Keratinocyte (primary cell): Measurements from ENCODE around the gene SKP2. TPM values are rescaled to one million over a fixed set of nuclear protein-coding genes. Genes with fewer than 3 reads are reported as not detected.

Experiments
- DNase-seq: peaks from one replicate; pipeline ENCODE4 v3.0.0-alpha.2; 2011; ENCODE audit warnings: low read depth, missing footprints, low spot score
- FAIRE-seq: peaks from 2 replicates; lab custom pipeline; 2011; peaks lifted over from hg19 to GRCh38; lab: Jason Lieb, UNC
- H2AFZ ChIP-seq: 2 replicates; pipeline ENCODE4 v1.6.0; 2012; ENCODE audit warnings: low read length, control low read depth, inconsistent platforms; ENCODE audit not compliant: control insufficient read depth
- H3K27ac ChIP-seq: 2 replicates; pipeline ENCODE4 v1.5.1; 2011; ENCODE audit warnings: low read length; ENCODE audit not compliant: control insufficient read depth, insufficient read depth
- H3K27me3 ChIP-seq: 3 replicates; pipeline ENCODE4 v1.6.0; 2011; ENCODE audit warnings: low read length; ENCODE audit not compliant: control insufficient read depth, insufficient read depth; ENCODE audit errors: extremely low read depth
- H3K36me3 ChIP-seq, 2 experiments: 2 replicates in 1 of 2; 3 replicates in 1 of 2; pipeline ENCODE4 v1.5.1; 2011; ENCODE audit warnings: low read length in 2 of 2, mild to moderate bottlenecking in 1 of 2; ENCODE audit not compliant: control insufficient read depth in 2 of 2, insufficient read depth in 2 of 2; ENCODE audit errors: extremely low read depth in 1 of 2
- H3K4me1 ChIP-seq: 3 replicates; pipeline ENCODE4 v1.5.1; 2011; ENCODE audit warnings: low read length; ENCODE audit not compliant: control insufficient read depth, insufficient read depth; ENCODE audit errors: extremely low read depth
- H3K4me2 ChIP-seq: 3 replicates; pipeline ENCODE4 v1.6.0; 2011; ENCODE audit warnings: low read depth, low read length; ENCODE audit not compliant: control insufficient read depth, insufficient read depth; ENCODE audit errors: extremely low read depth
- H3K4me3 ChIP-seq, 3 experiments: fragments of 200-600 bp in 1 of 3; sonication (generic) in 1 of 3; 2 replicates in 2 of 3; 3 replicates in 1 of 3; pipeline ENCODE4 v1.5.1; 2011 to 2016; ENCODE audit warnings: low read length in 3 of 3, mild to moderate bottlenecking in 3 of 3, control low read depth in 2 of 3, inconsistent platforms in 1 of 3, low read depth in 1 of 3, mixed read lengths in 1 of 3, mixed run types in 1 of 3, moderate library complexity in 1 of 3; ENCODE audit not compliant: control insufficient read depth in 2 of 3, insufficient read depth in 2 of 3; ENCODE audit errors: extremely low read depth in 1 of 3
- H3K79me2 ChIP-seq: 2 replicates; pipeline ENCODE4 v1.6.0; 2012; ENCODE audit warnings: low read length; ENCODE audit not compliant: control insufficient read depth, insufficient read depth
- H3K9ac ChIP-seq: 3 replicates; pipeline ENCODE4 v1.6.0; 2011; ENCODE audit warnings: low read length; ENCODE audit not compliant: control insufficient read depth, insufficient read depth; ENCODE audit errors: extremely low read depth
- H3K9me1 ChIP-seq: 3 replicates; pipeline ENCODE4 v1.6.0; 2011; ENCODE audit warnings: low read length; ENCODE audit not compliant: control insufficient read depth, insufficient read depth; ENCODE audit errors: extremely low read depth
- H3K9me3 ChIP-seq: 2 replicates; pipeline ENCODE4 v1.5.1; 2012; ENCODE audit warnings: low read depth, low read length; ENCODE audit not compliant: control insufficient read depth
- H4K20me1 ChIP-seq: 3 replicates; pipeline ENCODE4 v1.6.0; 2011; ENCODE audit warnings: low read length; ENCODE audit not compliant: control insufficient read depth, insufficient read depth; ENCODE audit errors: extremely low read depth
- EZH2 ChIP-seq: IDR thresholded peaks from one replicate; pipeline ENCODE4 v1.6.1; 2012; ENCODE audit warnings: inconsistent platforms, mild to moderate bottlenecking, low read length, moderate library complexity
- dilution Hi-C: fragments of 300-500 bp; cut with MboI; formaldehyde crosslinking; loops from one replicate; pipeline ENCODE4 v1.7.0; 2020; ENCODE audit warnings: low sequenced_read_pairs; ENCODE audit not compliant: extremely low pct_ligation_motif_present
- polyA plus RNA-seq, 5 experiments: library from polyadenylated mRNA; depleted of rRNA in 3 of 5; stranded (reverse) in 3 of 5; stranded (forward) in 1 of 5; unstranded in 1 of 5; fragments of >200 nt; gene quantifications; 1 replicate in 1 of 5; 2 replicates in 3 of 5; 3 replicates in 1 of 5; pipeline versions ENCODE4 v1.2.1 to v1.2.3, GENCODE V29; 2011 to 2012; ENCODE audit warnings: missing spikeins in 2 of 5, low read depth in 1 of 5, low replicate concordance in 1 of 5
- TF ChIP-seq, protein P1 (sequence below), 3 experiments: IDR thresholded peaks in 1 of 3; conservative IDR thresholded peaks in 1 of 3; optimal IDR thresholded peaks in 1 of 3; 2 replicates in 2 of 3; 3 replicates in 1 of 3; pipeline versions ENCODE3 to v1.5.1; 2011; ENCODE audit warnings: low read length in 3 of 3, mild to moderate bottlenecking in 3 of 3, moderate library complexity in 2 of 3, control low read depth in 1 of 3, inconsistent platforms in 1 of 3; ENCODE audit not compliant: insufficient read depth in 2 of 3; ENCODE audit errors: extremely low read depth in 1 of 3

SKP2 gene
- polyA plus RNA-seq, 1 donor (not counting 4 experiments of a cell fraction or from before 2014, with no cell fraction given) = 34.6 TPM

GRCh38 chr5:36156619-36157018 lies 4.7 kb downstream of the SKP2 start:
- Histone ChIP-seq H3K4me1 (peaks cover 41% of the 10 kb centered on the region), H4K20me1 (no peaks in the 10 kb centered on the region), H3K27me3 (no peaks in the 10 kb centered on the region), H3K4me2 (peak overlapping the region; percentile 43), H3K36me3 (peaks cover 8 to 18% of the 10 kb centered on the region in 2 experiments), H3K9me1 (no peaks in the 10 kb centered on the region), H3K79me2 (peaks cover 52% of the 10 kb centered on the region), H3K9me3 (no peaks in the 10 kb centered on the region), H3K4me3 (no peak overlapping the region), H3K9ac (no peak overlapping the region), H3K27ac (peak overlapping the region; percentile 38), H2AFZ (no peak overlapping the region)
- TF ChIP-seq, protein P1, sequence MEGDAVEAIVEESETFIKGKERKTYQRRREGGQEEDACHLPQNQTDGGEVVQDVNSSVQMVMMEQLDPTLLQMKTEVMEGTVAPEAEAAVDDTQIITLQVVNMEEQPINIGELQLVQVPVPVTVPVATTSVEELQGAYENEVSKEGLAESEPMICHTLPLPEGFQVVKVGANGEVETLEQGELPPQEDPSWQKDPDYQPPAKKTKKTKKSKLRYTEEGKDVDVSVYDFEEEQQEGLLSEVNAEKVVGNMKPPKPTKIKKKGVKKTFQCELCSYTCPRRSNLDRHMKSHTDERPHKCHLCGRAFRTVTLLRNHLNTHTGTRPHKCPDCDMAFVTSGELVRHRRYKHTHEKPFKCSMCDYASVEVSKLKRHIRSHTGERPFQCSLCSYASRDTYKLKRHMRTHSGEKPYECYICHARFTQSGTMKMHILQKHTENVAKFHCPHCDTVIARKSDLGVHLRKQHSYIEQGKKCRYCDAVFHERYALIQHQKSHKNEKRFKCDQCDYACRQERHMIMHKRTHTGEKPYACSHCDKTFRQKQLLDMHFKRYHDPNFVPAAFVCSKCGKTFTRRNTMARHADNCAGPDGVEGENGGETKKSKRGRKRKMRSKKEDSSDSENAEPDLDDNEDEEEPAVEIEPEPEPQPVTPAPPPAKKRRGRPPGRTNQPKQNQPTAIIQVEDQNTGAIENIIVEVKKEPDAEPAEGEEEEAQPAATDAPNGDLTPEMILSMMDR (optimal IDR thresholded peaks at IDR 0.05 in 1 of 3, IDR thresholded peaks at IDR 0.05 in 1 of 3, conservative IDR thresholded peaks at IDR 0.05 in 1 of 3; ENCODE audit: extremely low read depth in 1 of 3, insufficient read depth in 2 of 3, low read length in 3 of 3) = no peak
- TF ChIP-seq EZH2 = no peak
- no peak for FAIRE-seq
- DNase-seq = peak; percentile 28
- dilution Hi-C loops = no loop called here

DNA sequence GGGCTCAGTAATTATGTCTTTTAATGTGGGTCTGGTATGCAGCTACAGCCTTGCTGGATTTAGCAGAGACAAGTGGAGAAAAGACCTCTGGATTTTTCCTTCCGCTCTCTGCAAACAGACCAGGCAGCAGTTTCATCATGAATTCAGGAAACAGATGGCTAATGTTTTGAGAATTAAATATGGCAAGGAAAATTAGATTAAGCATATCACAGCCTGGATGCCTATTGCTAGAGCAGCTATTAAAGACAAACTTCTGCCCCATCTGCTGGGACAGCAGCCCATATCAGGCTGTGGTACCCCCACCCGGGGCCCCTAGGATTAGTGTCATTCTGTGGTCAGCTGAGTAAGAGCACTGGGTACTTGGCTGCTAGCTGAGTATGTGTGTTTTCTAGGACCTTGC lies 6.2 kb downstream of the SKP2 start:
- no peaks in the 10 kb centered on the region for H3K27me3 ChIP-seq
- H3K79me2 ChIP-seq = peaks cover 56% of the 10 kb centered on the region
- no peak overlapping the region for H3K9ac ChIP-seq
- DNase-seq = no peak
- peaks cover 46% of the 10 kb centered on the region for H3K4me1 ChIP-seq
- no peak overlapping the region for H3K4me2 ChIP-seq
- H3K9me1 ChIP-seq = no peaks in the 10 kb centered on the region
- H3K9me3 ChIP-seq = no peaks in the 10 kb centered on the region
- H3K4me3 ChIP-seq = no peak overlapping the region
- no peak for FAIRE-seq
- no peak overlapping the region for H3K27ac ChIP-seq
- H2AFZ ChIP-seq = no peak overlapping the region
- dilution Hi-C loops = no loop called here
- H4K20me1 ChIP-seq = no peaks in the 10 kb centered on the region
- H3K36me3 ChIP-seq = peaks cover 17 to 26% of the 10 kb centered on the region in 2 experiments
- TF ChIP-seq, protein P1 (optimal IDR thresholded peaks at IDR 0.05 in 1 of 3, IDR thresholded peaks at IDR 0.05 in 1 of 3, conservative IDR thresholded peaks at IDR 0.05 in 1 of 3; ENCODE audit: extremely low read depth in 1 of 3, insufficient read depth in 2 of 3, low read length in 3 of 3) = no peak
- no peak for TF ChIP-seq EZH2
